Breast epithelium (tissue), 3 donors: ENCODE data around the gene CLSTN1.

Experiments used
- POLR2A ChIP-seq: fragments of 450-650 bp; IDR thresholded peaks from one replicate; pipeline ENCODE4 v1.6.1; 2016; ENCODE audit warnings: antibody characterized with exemption, mild to moderate bottlenecking, moderate library complexity
- POLR2AphosphoS5 ChIP-seq, 3 donors: sonication (generic); formaldehyde crosslinking; IDR thresholded peaks; one replicate each; pipeline ENCODE4 v1.6.1; 2017; ENCODE audit warnings: antibody characterized with exemption in 3 of 3
- TF ChIP-seq, protein P1 (sequence below), 3 donors: fragments of 450-650 bp; IDR thresholded peaks; one replicate each; pipeline ENCODE4 v1.5.1; 2016 to 2017; ENCODE audit warnings: antibody characterized with exemption in 3 of 3, mild to moderate bottlenecking in 3 of 3, moderate library complexity in 3 of 3

DNA sequence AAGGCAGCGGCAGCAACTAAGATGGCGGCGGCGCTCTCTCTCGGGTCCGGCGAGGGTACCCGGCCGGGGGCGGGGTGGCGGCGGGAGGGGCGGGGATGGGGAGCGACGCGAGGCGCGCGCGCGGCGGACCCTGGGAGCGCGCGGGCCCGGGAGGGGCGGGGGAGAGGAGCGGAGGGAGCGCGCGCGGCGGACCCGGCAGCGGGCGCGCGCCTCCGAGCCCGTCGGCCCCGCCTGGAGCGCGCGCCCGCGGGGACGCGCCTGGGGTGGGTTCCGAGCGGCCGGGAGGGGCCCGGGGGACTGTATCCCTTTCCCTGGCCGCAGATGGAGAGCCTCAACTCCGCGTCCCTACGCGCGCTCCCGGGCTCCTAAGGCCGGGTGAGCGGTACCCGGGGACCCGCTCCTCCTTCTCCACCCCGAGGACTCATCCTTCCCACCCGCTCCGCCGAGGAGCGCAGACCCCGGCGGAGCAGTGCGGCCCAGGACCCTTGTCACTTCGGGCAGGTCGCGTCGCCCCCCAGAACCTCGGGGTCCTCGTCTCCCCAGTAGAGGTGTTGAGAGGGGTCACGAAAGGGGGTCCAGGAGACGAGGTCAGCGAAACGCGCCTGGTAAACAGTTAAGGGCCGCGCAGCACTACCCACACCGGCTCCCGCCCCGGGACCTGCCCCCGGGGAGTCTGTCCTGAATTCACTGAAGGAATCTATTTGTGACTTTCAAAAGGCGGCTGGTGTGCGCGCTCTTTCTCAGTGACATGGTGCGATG, at the start of gene CLSTN1:
- TF ChIP-seq, protein P1, sequence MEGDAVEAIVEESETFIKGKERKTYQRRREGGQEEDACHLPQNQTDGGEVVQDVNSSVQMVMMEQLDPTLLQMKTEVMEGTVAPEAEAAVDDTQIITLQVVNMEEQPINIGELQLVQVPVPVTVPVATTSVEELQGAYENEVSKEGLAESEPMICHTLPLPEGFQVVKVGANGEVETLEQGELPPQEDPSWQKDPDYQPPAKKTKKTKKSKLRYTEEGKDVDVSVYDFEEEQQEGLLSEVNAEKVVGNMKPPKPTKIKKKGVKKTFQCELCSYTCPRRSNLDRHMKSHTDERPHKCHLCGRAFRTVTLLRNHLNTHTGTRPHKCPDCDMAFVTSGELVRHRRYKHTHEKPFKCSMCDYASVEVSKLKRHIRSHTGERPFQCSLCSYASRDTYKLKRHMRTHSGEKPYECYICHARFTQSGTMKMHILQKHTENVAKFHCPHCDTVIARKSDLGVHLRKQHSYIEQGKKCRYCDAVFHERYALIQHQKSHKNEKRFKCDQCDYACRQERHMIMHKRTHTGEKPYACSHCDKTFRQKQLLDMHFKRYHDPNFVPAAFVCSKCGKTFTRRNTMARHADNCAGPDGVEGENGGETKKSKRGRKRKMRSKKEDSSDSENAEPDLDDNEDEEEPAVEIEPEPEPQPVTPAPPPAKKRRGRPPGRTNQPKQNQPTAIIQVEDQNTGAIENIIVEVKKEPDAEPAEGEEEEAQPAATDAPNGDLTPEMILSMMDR (IDR thresholded peaks at IDR 0.05) = no peak
- TF ChIP-seq POLR2AphosphoS5 (IDR thresholded peaks at IDR 0.05) = peak in 2 of 3 donors; percentile 17 to 46
- no peak for TF ChIP-seq POLR2A
